ENCODE results near the gene NBPF11. TPM values are rescaled to one million over a fixed set of nuclear protein-coding genes. Genes with fewer than 3 reads are reported as not detected.
"Not testable (repeated sequence)": the region's sequence is repeated elsewhere in the genome, so short reads cannot be mapped to it uniquely, and the experiment has no call there.

NBPF11 gene
- total and polyA plus RNA-seq, 8 donors: 8.1 to 40.3 (median 34.3) TPM

DNA sequence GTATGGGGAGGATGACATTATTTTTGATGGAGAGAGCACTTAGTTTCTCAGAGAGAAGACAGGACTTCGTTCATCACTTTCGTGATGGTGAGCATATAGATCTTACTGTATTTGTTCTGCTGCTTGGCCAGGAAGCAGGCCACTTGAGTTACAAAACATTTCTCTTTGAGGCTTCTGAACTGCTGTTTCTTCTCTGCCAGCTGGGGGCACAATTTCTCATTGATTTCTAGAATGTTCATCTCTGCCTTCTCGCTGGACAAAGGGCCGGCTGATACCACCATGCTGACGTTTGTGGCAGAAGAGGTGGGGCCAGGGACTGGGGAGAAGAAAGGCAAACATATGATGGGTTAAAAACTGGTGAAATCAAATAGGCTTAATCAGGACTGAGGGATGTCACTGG, 31.7 kb downstream of the NBPF11 start:
- H3K4me1 ChIP-seq; intact Hi-C loops (cut with DNase I); H3K4me3 ChIP-seq; H3K27me3 ChIP-seq; ATAC-seq; H3K9me3 ChIP-seq; H3K27ac ChIP-seq: not testable (repeated sequence)
- peak in 1 of 4 donors; percentile 10 for DNase-seq
- H3K36me3 ChIP-seq: peaks cover 0 to 20% of the 10 kb centered on the region in 2 donors
- TF ChIP-seq, protein P1, sequence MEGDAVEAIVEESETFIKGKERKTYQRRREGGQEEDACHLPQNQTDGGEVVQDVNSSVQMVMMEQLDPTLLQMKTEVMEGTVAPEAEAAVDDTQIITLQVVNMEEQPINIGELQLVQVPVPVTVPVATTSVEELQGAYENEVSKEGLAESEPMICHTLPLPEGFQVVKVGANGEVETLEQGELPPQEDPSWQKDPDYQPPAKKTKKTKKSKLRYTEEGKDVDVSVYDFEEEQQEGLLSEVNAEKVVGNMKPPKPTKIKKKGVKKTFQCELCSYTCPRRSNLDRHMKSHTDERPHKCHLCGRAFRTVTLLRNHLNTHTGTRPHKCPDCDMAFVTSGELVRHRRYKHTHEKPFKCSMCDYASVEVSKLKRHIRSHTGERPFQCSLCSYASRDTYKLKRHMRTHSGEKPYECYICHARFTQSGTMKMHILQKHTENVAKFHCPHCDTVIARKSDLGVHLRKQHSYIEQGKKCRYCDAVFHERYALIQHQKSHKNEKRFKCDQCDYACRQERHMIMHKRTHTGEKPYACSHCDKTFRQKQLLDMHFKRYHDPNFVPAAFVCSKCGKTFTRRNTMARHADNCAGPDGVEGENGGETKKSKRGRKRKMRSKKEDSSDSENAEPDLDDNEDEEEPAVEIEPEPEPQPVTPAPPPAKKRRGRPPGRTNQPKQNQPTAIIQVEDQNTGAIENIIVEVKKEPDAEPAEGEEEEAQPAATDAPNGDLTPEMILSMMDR (IDR thresholded peaks at IDR 0.05): peak in 1 of 2 donors; percentile 8

DNA sequence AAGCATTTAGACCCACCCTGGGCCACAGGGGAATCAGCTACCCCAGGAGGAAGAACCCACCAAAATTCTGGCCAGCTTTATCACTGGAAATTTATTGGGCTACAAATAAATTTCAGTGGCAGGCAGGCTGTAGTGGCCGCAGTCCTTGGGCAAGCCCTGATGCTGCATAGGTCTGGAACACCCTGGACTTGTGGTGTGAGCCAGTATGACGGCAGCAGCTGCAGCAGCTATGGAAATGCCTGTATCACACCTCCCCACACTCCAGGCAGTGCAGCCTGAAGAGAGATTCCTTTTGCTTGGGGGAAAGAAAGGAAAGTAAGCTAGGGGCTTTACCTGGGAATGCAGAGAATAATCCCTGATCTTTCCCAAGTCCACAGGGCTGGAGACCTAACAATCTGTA, 56.3 kb downstream of the NBPF11 start:
- H3K4me3 ChIP-seq; H3K4me1 ChIP-seq; ATAC-seq; DNase-seq; H3K9me3 ChIP-seq; H3K27ac ChIP-seq; intact Hi-C loops (cut with DNase I); H3K27me3 ChIP-seq; H3K36me3 ChIP-seq: not testable (repeated sequence)

GRCh38 chr1:148086196-148086595, 65.9 kb downstream of the NBPF11 start:
- H3K27me3 ChIP-seq; H3K27ac ChIP-seq; H3K9me3 ChIP-seq; H3K4me3 ChIP-seq; DNase-seq; ATAC-seq; intact Hi-C loops (cut with DNase I); H3K36me3 ChIP-seq; H3K4me1 ChIP-seq: not testable (repeated sequence)

DNA sequence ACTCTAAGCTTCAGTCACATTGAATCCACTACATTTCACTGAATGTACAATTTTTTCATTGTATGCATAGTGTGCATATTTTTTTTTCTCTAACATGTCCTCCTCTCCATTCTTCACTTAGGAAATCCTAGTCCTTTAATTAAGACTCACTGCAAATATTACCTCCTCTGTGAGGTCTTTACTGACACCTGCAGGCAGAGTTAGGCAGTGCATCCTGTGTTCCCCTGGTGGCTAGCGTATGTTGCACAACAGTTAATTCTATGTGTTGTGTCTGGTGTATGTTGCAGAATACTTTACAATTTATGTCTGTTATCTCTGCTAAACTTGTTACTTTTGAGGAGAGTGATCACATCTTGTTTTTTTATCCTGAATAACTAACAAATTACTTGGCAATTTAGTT, 70.9 kb downstream of the NBPF11 start:
- H3K9me3 ChIP-seq; H3K36me3 ChIP-seq; intact Hi-C loops (cut with DNase I); H3K27ac ChIP-seq; DNase-seq; H3K4me3 ChIP-seq; H3K27me3 ChIP-seq; H3K4me1 ChIP-seq: not testable (repeated sequence)
- ATAC-seq: peak; percentile 96

DNA sequence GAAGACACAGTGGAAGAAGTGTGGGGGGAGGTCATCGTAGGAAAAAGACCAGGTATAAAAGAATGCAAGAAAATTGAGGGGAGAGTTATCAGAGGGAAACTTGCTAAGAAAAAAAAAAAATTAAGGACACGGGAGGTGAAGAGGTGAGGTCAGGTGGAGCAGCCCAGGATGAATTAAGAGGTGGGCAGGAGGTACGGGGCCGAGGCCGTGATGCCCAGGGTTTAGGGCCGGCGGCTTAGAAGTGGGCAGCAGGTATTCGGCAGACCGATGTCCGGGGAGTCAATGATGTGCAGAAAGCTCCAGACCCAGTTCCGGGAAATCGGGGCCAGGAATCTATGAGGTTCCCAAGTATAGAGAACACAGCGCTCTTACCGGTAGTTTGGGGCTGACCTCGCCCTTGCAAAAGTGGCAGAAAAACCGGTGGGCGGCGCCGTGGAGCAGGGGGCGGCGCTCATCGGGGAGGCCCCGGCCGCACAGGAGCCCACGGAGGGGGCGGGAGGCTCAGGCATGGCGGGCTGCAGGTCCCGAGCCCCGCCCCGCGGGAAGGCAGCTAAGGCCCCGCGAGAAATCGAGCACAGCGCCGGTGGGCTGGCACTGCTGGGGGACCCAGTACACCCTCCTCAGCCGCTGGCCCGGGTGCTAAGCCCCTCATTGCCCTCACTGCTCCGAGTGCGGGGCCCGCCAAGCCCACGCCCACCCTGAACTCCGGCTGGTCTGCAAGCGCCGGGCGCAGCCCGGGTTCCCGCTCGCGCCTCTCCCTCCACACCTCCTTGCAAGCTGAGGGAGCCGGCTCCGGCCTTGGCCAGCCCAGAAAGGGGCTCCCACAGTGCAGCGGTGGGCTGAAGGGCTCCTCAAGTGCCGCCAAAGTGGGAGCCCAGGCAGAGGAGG, 73.2 kb downstream of the NBPF11 start:
- H3K27me3 ChIP-seq; H3K4me1 ChIP-seq; H3K36me3 ChIP-seq; H3K27ac ChIP-seq; intact Hi-C loops (cut with DNase I); H3K9me3 ChIP-seq; H3K4me3 ChIP-seq; DNase-seq: not testable (repeated sequence)
- peak; percentile 83 for ATAC-seq

GRCh38 chr1:148078090-148078489, 74.0 kb downstream of the NBPF11 start:
- DNase-seq; H3K27ac ChIP-seq; H3K4me1 ChIP-seq; H3K4me3 ChIP-seq; H3K27me3 ChIP-seq; intact Hi-C loops (cut with DNase I); H3K9me3 ChIP-seq; H3K36me3 ChIP-seq: not testable (repeated sequence)
- ATAC-seq: peak; percentile 14

GRCh38 chr1:148077458-148077857, 74.6 kb downstream of the NBPF11 start:
- H3K4me1 ChIP-seq; DNase-seq; intact Hi-C loops (cut with DNase I); H3K27me3 ChIP-seq; ATAC-seq; H3K9me3 ChIP-seq; H3K27ac ChIP-seq; H3K36me3 ChIP-seq; H3K4me3 ChIP-seq: not testable (repeated sequence)

- H3K27ac ChIP-seq; intact Hi-C loops (cut with DNase I): not testable (repeated sequence)
These were observed 78.7 kb downstream of the NBPF11 start for GRCh38 chr1:148073392-148073791.

DNA sequence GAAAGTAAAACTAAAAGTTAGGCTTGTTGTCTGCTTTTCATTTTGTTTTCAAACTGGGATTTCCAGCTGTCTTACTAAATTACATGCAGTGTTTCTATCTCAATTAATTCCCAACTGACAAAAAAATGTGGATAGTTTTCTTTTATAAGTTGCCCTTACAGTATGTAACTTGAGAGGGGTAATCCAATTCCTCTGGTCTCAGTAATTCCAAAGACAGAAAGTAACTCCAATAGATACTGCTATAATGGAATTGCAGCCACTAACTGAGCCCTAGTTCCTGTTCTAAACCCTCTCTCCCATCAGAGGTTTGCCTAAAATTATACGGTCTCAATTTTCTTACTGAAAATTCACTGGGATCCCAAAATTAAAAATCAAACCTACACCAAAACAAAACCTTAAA, 83.5 kb downstream of the NBPF11 start:
- H3K9me3 ChIP-seq; DNase-seq; H3K27me3 ChIP-seq; H3K27ac ChIP-seq; intact Hi-C loops (cut with DNase I); H3K4me1 ChIP-seq; H3K4me3 ChIP-seq; H3K36me3 ChIP-seq; ATAC-seq: not testable (repeated sequence)

More at GRCh38 chr1:148073392-148073791, 78.7 kb downstream of the NBPF11 start:
- H3K27me3 ChIP-seq, H3K4me3 ChIP-seq, H3K4me1 ChIP-seq, ATAC-seq, H3K36me3 ChIP-seq, H3K9me3 ChIP-seq, DNase-seq: not testable (repeated sequence)

DNA sequence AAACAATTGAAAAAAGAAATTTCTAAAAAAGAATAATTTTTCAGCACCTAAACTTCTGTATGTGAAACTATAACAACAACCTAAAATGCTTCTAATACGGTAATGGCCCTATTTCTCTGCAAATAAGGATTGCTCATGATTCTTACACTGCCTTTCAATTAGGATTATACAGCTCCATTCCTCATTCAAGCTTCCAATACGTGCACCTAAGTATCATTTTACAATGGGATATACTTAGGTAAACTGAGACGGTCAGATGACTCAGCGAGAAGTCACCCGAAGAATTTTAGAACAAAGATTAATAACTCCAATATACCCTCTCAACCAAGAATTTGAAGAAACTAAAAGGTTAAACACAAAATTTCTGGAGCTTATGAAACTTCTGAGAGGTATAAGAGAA, 83.9 kb downstream of the NBPF11 start:
- H3K36me3 ChIP-seq; ATAC-seq; H3K9me3 ChIP-seq; intact Hi-C loops (cut with DNase I); H3K4me3 ChIP-seq; H3K27ac ChIP-seq; H3K4me1 ChIP-seq; H3K27me3 ChIP-seq; DNase-seq: not testable (repeated sequence)

DNA sequence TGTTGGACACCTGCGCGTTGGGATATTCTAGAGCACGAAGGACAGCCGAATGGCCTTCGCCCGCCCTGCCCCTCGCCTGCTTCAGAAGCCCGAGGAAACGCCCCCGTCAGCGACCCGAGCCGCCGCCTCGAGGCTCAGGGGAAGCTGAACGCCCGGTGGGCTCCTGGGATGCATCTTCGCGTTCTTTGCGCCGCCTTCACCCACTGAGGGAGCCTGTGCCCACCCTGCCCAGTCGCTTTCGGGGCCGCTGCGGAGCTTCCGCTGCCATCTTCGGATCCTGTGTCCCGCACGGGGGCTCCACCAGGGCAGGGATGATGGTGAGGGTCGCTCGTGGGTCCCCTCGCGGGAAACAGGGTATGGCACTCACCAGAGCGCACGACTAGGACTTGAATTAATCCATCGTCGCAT, 91.8 kb downstream of the NBPF11 start:
- H3K27ac ChIP-seq; intact Hi-C loops (cut with DNase I); H3K36me3 ChIP-seq; H3K4me1 ChIP-seq; H3K9me3 ChIP-seq: not testable (repeated sequence)
- DNase-seq (peak in 1 of 4 donors; percentile 58), ATAC-seq (peak; percentile 50)
- Histone ChIP-seq H3K27me3 (peaks cover 0 to 20% of the 10 kb centered on the region in 2 donors), H3K4me3 (peak overlapping the region in 1 of 2 donors; percentile 25)

DNA sequence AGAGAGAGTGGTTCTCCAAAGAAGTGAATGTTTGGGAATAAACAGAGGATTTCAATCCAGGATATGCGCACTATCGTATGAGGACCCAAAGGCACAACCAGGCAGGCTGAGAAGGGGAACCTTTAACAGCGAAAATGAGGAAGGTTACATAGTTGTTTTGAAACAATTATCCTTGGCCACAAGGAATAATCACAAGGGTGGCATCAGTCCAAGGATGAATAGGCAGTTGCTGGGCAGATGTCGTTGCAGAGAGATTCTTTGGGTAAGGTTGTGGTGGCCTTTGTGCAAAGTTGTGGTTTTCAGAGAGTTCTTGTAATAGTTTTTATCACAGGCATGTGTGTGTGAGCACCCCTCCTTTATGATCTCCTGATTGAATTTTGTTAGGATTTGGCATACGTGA, 94.7 kb downstream of the NBPF11 start:
- H3K9me3 ChIP-seq; DNase-seq; intact Hi-C loops (cut with DNase I); H3K4me3 ChIP-seq; H3K36me3 ChIP-seq; H3K4me1 ChIP-seq; H3K27ac ChIP-seq: not testable (repeated sequence)
- H3K27me3 ChIP-seq: peaks cover 0 to 24% of the 10 kb centered on the region in 2 donors
- peak; percentile 53 for ATAC-seq
